Transverse colon (tissue), 4 donors: Measurements from ENCODE around the gene CDK7. TPM values are rescaled to one million over a fixed set of nuclear protein-coding genes. Genes with fewer than 3 reads are reported as not detected.
A peak's percentile ranks its signal among the peaks of the same experiment; 100 is the strongest.

ENCODE experiments used
- DNase-seq: peaks from one replicate; pipeline ENCODE4 v3.0.0-alpha.2; 2019
- H3K27ac ChIP-seq, 4 donors: fragments of 200-600 bp; sonication (generic); 2 replicates each; pipeline ENCODE4 v1.5.1; 2016 to 2018; ENCODE audit warnings: inconsistent platforms in 4 of 4
- H3K27me3 ChIP-seq: fragments of 200-600 bp; sonication (generic); 2 replicates; pipeline ENCODE4 v1.5.1; 2017; ENCODE audit warnings: inconsistent platforms
- H3K36me3 ChIP-seq, 4 donors: fragments of 200-600 bp; sonication (generic); 2 replicates each; pipeline ENCODE4 v1.5.1; 2017 to 2019; ENCODE audit warnings: inconsistent platforms in 4 of 4
- H3K4me1 ChIP-seq, 4 donors: fragments of 200-600 bp; sonication (generic); 2 replicates each; pipeline ENCODE4 v1.5.1; 2017 to 2020; ENCODE audit warnings: inconsistent platforms in 4 of 4
- H3K4me3 ChIP-seq, 4 donors: fragments of 200-600 bp; sonication (generic); 1 replicate in 1 of 4; 2 replicates in 3 of 4; pipeline versions ENCODE4 v1.5.1 to v1.6.1; 2017 to 2019; ENCODE audit warnings: inconsistent platforms in 4 of 4
- H3K9me3 ChIP-seq, 2 donors: fragments of 200-600 bp; sonication (generic); 2 replicates each; pipeline ENCODE4 v1.5.1; 2017 to 2019; ENCODE audit warnings: inconsistent platforms in 2 of 2
- EP300 ChIP-seq: sonication (generic); formaldehyde crosslinking; IDR thresholded peaks from one replicate; pipeline ENCODE4 v1.6.1; 2017; ENCODE audit warnings: antibody characterized with exemption, low read depth
- POLR2A ChIP-seq: fragments of 450-650 bp; IDR thresholded peaks from one replicate; pipeline ENCODE4 v1.6.1; 2016; ENCODE audit warnings: antibody characterized with exemption, mild to moderate bottlenecking, moderate library complexity
- POLR2AphosphoS5 ChIP-seq, 3 donors: sonication (generic); formaldehyde crosslinking; IDR thresholded peaks; one replicate each; pipeline ENCODE4 v1.6.1; 2016; ENCODE audit warnings: antibody characterized with exemption in 3 of 3
- WGBS, 2 donors: methylation state at CpG; one replicate each; pipeline ENCODE4 v1.1.5; 2018; ENCODE audit warnings: low coverage in 1 of 2; 5-methylcytosine and 5-hydroxymethylcytosine counted together
- in situ Hi-C, 4 donors: fragments of 200-750 bp; cut with MboI; loops; one replicate each; pipeline versions ENCODE4 v1.15.0 to v1.15.1; 2017; ENCODE audit warnings: low sequenced_read_pairs in 3 of 4, low pct_ligation_motif_present in 1 of 4, low pct_unique_long_range_greater_than_20kb in 1 of 4
- intact Hi-C: fragments of 100-400 bp; cut with DNase I; formaldehyde crosslinking; loops from one replicate; pipeline ENCODE4 v1.15.1; 2023; ENCODE audit warnings: low total_unique reads
- total RNA-seq, 4 donors: library from RNA; depleted of rRNA; stranded (reverse); fragments of >200 nt; gene quantifications; one replicate each; pipeline ENCODE4 v1.1.0, GENCODE V29; 2016
- TF ChIP-seq, protein P1 (sequence below), 5 experiments: fragments of 200-600 bp in 3 of 5; fragments of 450-650 bp in 2 of 5; sonication (generic) in 3 of 5; IDR thresholded peaks; 1 replicate in 2 of 5; 2 replicates in 3 of 5; pipeline ENCODE4 v1.5.1; 2016 to 2017; ENCODE audit warnings: antibody characterized with exemption in 5 of 5, inconsistent platforms in 3 of 5, mild to moderate bottlenecking in 2 of 5, moderate library complexity in 1 of 5

CDK7 gene
- total RNA-seq, 4 donors from 2014 or later, result 10.8 to 61.7 (median 21.4) TPM

- Histone ChIP-seq H3K27ac (no peak overlapping the region), H3K36me3 (peaks cover 0 to 71% (median 21%) of the 10 kb centered on the region in 4 donors), H3K27me3 (no peaks in the 10 kb centered on the region), H3K4me3 (no peak overlapping the region), H3K4me1 (no peaks in the 10 kb centered on the region), H3K9me3 (no peaks in the 10 kb centered on the region)
- no peak for TF ChIP-seq POLR2A
- TF ChIP-seq, protein P1, sequence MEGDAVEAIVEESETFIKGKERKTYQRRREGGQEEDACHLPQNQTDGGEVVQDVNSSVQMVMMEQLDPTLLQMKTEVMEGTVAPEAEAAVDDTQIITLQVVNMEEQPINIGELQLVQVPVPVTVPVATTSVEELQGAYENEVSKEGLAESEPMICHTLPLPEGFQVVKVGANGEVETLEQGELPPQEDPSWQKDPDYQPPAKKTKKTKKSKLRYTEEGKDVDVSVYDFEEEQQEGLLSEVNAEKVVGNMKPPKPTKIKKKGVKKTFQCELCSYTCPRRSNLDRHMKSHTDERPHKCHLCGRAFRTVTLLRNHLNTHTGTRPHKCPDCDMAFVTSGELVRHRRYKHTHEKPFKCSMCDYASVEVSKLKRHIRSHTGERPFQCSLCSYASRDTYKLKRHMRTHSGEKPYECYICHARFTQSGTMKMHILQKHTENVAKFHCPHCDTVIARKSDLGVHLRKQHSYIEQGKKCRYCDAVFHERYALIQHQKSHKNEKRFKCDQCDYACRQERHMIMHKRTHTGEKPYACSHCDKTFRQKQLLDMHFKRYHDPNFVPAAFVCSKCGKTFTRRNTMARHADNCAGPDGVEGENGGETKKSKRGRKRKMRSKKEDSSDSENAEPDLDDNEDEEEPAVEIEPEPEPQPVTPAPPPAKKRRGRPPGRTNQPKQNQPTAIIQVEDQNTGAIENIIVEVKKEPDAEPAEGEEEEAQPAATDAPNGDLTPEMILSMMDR (IDR thresholded peaks at IDR 0.05), result no peak
- TF ChIP-seq POLR2AphosphoS5 (IDR thresholded peaks at IDR 0.05), result no peak
- no peak for TF ChIP-seq EP300
- 100% methylated on average over 1 of the region's 1 CpG; no CpG with 5 or more reads in 1 of the 2 donors for WGBS, 2 donors
- intact Hi-C loops, result no loop called here
- in situ Hi-C loops, result no loop called here
- DNase-seq, result no peak
These were observed 26.3 kb downstream of the CDK7 start for GRCh38 chr5:69261034-69261433.

DNA sequence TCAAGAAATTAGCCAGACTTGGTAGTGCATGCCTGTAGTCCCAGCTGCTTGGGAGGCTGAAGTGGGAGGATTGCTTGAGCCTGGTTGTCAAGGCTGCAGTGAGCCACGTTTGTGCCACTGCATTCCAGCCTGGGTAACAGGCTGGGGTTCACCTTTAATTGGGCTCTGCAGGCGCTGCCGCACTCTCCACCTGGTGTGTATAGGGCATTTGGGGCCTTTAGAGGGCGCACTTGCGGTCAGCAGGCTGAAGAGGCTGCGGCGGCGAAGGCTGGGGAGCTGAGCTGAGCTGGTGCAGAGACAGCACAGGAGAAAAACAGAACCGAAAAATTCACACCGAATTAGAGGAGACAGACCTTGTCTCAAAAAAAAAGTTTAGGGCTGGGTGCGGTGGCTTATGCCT lies 31.2 kb downstream of the CDK7 start:
- Histone ChIP-seq H3K36me3 (peaks cover 0 to 62% (median 18%) of the 10 kb centered on the region in 4 donors), H3K4me3 (no peak overlapping the region), H3K9me3 (no peaks in the 10 kb centered on the region), H3K4me1 (peaks cover 0 to 3% (median 0%) of the 10 kb centered on the region in 4 donors), H3K27me3 (no peaks in the 10 kb centered on the region), H3K27ac (no peak overlapping the region)
- in situ Hi-C loops, result no loop called here
- no peak for DNase-seq
- TF ChIP-seq, protein P1 (IDR thresholded peaks at IDR 0.05), result peak in 1 of 5 experiments; percentile 12
- TF ChIP-seq POLR2AphosphoS5 (IDR thresholded peaks at IDR 0.05), result no peak
- intact Hi-C loops, result no loop called here
- WGBS, 2 donors, result 88% methylated on average over 5 to 11 of the region's 11 CpGs

GRCh38 chr5:69268899-69269298 lies 34.2 kb downstream of the CDK7 start:
- H3K4me1 ChIP-seq, result peaks cover 0 to 14% (median 0%) of the 10 kb centered on the region in 4 donors
- in situ Hi-C loops, result no loop called here
- no peaks in the 10 kb centered on the region for H3K27me3 ChIP-seq
- H3K4me3 ChIP-seq, result no peak overlapping the region
- H3K27ac ChIP-seq, result no peak overlapping the region
- TF ChIP-seq POLR2AphosphoS5 (IDR thresholded peaks at IDR 0.05), result no peak
- TF ChIP-seq, protein P1 (IDR thresholded peaks at IDR 0.05), result no peak
- TF ChIP-seq EP300, result no peak
- TF ChIP-seq POLR2A, result no peak
- H3K36me3 ChIP-seq, result peaks cover 0 to 43% (median 9%) of the 10 kb centered on the region in 4 donors
- no peak for DNase-seq
- intact Hi-C loops, result no loop called here
- whole genome bisulfite sequencing, 2 donors, result 90 to 100% methylated on average over 3 to 5 of the region's 5 CpGs
- H3K9me3 ChIP-seq, result no peaks in the 10 kb centered on the region

DNA sequence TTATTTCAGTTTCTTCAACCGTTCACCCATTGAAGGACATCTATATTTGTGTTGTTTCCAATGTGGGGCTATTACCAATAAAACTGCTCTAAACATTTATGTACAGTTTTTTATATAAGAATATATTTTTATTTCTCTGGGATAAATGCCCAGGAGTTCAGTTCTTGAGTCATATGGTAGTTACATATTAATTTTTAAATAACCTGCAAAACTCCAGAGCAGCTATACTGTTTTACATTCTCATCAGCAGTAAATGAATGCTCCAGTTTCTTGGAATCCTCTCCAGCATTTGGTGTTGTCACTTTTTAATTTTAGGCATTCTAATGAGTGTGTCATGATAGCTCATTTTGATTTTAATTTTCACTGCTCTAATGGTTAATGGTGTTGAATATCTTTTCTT lies 36.2 kb downstream of the CDK7 start:
- no peak overlapping the region for H3K4me3 ChIP-seq
- peaks cover 0 to 19% (median 1%) of the 10 kb centered on the region in 4 donors for H3K4me1 ChIP-seq
- intact Hi-C loops (no loop called here), in situ Hi-C loops (no loop called here)
- H3K27ac ChIP-seq, result peak overlapping the region in 2 of 4 donors; percentile 29 to 32
- 25 to 43% methylated on average over 1 of the region's 1 CpG for WGBS, 2 donors
- H3K27me3 ChIP-seq, result no peaks in the 10 kb centered on the region
- TF ChIP-seq EP300, result no peak
- TF ChIP-seq, protein P1 (IDR thresholded peaks at IDR 0.05), result no peak
- no peak for TF ChIP-seq POLR2AphosphoS5 (IDR thresholded peaks at IDR 0.05)
- no peaks in the 10 kb centered on the region for H3K9me3 ChIP-seq
- peaks cover 0 to 33% (median 8%) of the 10 kb centered on the region in 4 donors for H3K36me3 ChIP-seq
- DNase-seq, result no peak
